NB4 (cell line): ENCODE measurements around the gene NBPF12.

Source experiments
- CTCF ChIP-seq: IDR thresholded peaks from one replicate; pipeline ENCODE4 v1.5.1; 2012; ENCODE audit warnings: low read depth, low read length
- MYC ChIP-seq: IDR thresholded peaks from 2 replicates; pipeline ENCODE4 v1.6.1; 2011; ENCODE audit warnings: low read depth, low read length
- POLR2A ChIP-seq: IDR thresholded peaks from 2 replicates; pipeline ENCODE4 v1.6.1; 2011; ENCODE audit warnings: mild to moderate bottlenecking; ENCODE audit not compliant: insufficient read length; ENCODE audit errors: extremely low read depth
- TF ChIP-seq, protein P1 (sequence below): IDR thresholded peaks from 2 replicates; pipeline ENCODE4 v1.6.1; 2011; ENCODE audit warnings: low read depth, low read length

DNA sequence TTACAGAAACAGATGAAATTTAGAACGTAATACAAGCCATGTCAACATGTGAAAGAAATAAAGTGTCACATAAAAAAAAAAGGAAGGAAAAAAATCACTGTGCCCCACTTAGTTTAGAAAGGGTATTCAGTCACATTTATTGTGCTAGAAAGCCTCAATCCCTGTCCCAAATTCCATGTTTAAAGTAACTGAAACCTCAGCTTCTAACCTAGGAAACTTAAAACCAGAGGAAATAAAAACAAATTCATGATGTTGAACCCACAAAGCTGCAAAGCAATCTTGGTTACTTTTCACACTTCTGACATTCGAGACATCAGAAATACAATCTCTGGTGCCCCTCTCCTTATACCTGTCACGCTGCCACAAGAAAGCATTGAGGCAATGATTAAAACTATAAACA, 101.8 kb downstream of the NBPF12 start:
- TF ChIP-seq CTCF: no peak
- no peak for TF ChIP-seq POLR2A
- no peak for TF ChIP-seq MYC
- TF ChIP-seq, protein P1, sequence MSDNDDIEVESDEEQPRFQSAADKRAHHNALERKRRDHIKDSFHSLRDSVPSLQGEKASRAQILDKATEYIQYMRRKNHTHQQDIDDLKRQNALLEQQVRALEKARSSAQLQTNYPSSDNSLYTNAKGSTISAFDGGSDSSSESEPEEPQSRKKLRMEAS: no peak
